Measurements from ENCODE around the gene COL11A2.
"Not testable (repeated sequence)": the region's sequence is repeated elsewhere in the genome, so short reads cannot be mapped to it uniquely, and the experiment has no call there.

Gene COL11A2

DNA sequence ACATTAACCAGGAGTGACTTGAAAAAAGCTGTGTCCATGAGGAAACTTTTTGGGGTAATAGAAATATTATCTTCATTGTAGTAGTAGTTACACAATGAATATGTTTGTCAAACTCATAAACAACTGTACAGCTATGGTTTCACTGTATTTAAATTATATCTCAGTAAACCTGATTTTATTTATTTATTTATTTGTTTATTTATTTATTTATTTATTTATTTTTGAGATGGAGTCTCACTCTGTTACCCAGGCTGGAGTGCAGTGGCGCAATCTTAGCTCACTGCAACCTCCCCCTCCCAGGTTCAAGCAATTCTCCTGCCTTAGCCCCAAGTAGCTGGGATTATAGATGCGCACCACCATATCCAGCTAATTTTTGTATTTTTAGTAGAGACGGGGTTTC is 41.7 kb downstream of the COL11A2 start:
- not testable (repeated sequence) for FAIRE-seq

DNA sequence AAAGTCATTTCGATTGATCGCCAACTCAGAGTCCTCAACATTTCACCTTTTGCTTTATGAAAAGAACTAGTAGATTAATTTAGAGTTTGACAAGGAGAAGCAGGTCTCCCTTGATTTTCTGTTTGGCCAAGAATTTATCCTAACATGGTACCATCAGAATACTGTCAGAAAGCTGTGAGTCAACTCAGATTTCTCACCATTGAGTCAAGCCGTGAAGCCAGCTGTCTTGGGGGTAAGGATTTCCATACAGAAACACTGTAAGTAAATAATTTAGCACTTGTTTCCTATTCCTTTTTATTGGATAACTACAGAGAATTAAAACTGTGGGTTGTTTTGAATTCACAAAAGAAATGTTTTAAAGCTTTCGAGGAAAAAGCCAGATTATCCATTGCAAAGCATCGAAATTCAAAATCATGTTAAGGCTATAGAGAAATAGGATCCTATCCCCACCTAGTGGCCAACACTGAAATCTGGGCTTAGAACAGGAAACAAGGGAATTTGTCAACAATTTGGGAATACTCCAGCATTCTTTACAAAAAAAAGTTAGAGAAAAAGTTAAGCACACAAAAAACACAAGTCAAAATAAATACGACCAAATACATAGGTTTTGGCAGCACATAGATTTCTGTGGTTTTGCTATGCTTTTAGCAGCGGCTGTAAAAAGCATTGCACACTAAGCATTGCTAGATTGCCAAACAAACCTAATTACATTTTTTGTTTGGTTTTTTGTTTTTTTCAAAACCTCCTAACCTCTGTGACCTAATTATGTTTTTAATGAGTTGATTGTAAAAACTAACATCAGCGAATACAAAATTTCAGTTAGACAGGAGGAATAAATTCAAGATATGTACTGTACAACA is 44.2 kb downstream of the COL11A2 start:
- FAIRE-seq = peak; percentile 94

DNA sequence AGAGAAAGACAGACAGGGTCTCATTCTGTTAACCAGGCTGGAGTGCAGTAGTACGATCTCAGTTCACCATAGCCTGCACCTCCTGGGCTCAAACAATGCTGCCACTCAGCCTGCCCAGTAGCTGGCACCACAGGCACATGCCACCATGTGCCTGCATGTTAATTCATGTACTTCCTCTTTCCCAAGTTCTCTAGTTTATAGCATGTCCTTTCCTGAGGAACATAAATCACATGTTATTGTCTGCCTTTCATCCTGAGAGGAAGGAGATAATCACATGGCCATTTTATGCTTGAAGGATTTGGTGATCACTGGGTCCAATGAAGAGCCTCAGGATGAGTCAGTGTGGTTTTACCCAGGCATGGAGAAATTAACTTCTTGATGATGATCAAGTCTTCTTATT is 47.9 kb downstream of the COL11A2 start:
- no peak for FAIRE-seq

DNA sequence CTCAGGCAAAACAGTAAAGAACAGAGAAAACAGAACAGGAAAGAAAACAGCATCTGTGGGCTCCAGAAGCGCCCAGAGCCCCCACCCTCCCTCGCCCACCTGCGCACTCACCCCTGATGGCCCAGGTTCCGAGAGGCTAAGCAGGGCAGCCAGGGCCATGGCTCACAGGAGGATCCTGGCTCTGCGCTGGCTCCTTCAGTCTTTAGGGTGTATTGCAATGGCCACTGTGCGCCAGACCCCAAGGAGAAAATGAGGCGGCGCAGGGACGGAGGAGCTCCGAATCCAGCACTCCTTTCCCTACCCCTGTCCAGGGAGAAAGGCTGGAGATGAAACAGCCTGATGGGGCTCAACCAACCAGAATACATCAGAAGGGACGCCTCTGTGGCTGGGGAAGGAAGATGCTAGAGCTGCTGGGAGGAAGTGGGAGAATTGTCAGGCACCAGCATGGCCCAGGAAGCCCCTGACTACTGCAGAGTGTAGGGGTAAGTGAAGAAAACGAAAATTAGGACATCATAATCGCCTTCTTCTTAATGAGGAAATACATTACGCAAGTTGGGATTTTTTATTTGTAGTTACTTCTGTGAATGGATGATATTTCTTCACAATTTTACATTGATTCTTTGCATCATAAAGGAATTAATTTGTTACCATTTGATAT is 49.0 kb downstream of the COL11A2 start:
- FAIRE-seq = no peak

DNA sequence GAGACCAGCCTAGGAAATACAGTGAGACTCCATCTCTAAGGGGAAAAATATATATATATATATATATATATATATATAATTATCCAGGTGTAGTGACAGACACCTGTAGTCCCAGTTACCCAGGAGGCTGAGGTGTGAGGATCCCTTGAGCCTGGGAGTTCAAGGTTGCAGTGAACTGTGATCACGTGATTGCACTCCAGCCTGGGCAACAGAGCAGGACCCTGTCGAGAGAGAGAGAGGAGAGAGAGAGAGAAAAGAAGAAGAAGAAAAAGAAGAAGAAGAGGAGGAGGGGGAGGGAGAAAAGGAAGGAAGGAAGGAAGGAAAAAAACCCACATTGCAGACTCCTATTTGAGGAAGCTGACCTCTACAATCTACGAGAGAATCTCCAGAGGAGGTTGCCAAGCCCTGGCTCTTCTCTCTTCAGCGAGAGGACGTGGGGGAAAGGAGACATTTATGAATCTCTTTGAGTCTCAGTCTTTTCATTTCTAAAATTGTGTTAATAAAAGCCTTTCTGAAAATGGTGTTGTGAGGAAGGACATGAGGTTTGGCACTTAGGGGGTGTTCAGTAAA is 49.7 kb downstream of the COL11A2 start:
- no peak for FAIRE-seq

DNA sequence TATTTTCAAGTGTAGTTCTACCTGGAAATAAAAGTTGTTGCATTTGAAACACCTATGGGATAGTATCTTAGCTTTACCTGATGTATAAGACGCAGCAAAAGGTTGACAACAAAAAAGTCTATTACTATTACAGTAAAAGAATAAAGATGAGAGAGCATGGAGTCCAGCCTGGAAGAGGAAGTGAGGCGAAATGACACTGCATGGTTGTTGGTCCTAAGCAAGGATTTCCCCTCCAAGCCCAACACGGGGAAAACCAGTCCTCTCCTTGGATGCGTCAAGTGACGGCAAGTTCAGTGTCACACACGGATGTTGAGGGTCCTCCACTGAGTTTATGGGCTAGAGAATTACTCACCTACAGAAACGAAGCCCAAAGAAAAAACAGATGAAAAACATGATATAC is 51.7 kb downstream of the COL11A2 start:
- no peak for FAIRE-seq

DNA sequence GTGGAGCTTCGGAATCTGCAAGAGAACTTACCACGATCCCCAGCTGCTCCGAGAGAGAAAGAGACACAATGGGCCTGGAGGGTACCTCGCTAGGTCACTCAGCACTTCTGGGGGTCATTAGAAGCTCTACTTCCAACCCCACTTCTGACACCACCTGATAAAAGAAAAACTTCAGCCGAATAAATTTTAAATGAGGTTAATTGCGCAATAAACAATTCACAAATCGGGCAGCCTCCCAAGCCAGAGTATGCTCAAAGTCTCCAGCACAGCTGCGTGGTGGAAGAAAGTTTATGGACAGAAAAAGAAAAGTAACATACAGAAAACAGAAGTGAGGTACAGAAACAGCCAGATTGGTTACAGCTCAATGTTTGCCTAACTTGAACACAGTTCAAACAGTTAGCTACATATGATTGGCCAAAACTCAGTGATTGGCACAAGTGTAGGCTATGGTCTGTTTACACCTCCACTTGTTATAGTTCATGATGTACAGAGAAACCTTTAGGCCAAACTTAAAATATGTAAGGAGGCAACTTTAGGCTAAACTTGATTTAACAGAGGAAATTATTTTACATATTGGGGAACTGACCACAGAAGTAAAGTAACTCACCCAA is 52.6 kb downstream of the COL11A2 start:
- no peak for FAIRE-seq

DNA sequence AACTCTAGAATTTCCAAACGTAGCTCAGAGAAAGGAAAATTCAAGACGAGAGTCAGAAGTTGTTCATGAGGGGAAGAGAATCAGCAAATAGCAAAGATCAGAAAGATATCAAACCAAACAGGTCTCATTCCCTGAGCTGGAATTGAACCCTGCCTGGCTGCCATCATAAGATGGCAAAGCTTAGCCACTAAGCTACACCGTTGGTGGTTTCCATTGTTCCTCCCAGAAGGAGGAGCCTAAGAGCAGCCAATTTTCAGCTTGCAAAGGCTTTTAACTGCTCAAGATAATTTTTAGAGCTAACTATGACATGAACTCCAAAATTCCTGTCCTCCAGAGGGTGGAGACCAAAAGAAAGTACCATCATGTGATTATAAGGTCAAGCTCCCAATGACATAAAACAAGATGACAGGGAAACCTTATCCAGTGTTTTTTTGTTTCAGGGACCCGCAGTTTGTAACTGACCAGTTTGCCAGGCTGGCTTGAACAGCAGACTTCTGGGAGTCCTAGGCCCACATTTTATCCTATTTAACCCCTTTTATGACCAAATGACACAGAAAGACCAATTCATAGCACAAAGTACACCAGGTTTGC is 55.9 kb downstream of the COL11A2 start:
- FAIRE-seq = no peak

DNA sequence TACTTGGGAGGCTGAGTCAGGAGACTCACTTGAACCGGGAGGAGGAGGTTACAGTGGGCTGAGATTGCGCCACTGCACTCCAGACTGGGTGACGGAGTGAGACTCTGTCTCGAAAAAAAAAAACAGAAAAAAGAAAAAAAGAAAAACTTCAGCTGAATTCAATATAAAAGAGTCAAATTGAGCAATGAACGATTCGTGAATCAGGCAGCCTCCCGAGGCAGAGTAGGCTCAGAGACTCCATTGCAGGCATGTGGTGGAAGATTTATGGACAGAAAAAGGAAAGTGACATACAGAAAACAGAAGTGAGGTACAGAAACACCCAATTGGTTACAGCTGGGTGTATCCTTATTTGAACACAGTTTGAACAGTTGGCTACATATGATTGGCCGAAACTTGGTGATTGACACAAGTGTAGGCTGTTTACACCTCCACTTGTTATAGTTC is 60.2 kb downstream of the COL11A2 start:
- no peak for FAIRE-seq

DNA sequence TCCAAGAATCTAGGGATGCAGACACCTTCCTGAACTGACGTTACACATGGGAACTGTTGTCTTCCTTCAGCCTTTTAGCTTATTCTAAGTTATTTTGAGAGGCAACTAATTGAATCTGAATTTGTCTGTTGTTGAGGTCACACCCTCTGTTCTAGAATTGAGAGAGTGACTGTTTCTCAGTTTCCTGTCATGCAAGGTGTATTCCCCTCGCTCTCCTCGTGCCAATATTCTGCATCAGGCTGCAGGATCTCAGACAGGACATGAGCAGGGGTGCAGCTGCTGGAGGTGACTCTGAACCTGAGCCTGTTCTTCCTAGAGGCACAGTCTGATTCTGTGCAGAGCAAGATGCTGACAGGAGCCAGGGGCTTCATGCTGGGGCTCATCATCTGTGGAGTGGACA is 63.9 kb downstream of the COL11A2 start:
- no peak for FAIRE-seq

DNA sequence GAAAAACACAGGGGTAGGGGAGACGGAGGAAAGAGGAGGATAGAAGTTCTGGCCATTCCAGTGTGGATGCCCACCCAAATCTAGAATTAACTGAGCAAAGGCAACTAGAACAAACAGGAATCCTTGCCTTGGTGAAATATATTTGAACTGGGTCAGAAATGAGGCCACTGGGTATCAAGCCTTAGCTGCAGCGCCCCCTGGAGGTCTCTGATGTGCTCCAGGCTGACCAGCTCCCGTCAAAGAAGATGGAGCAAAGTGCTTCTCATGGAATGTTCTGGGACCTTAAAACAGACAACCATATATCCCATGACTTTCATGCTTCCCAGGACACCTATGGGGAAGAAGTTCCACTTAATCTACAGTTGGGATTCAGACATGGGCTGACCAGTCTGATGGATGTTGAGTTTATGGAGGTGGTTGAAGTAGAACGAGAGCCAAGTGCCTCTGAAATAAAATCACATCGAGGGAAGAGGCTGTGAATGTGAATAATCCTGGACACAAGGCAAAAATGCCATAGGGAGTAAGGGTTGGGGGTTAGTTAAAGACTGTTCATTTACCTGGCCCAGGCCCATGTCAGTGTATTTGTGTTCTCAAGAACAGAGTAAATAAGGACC is 66.1 kb downstream of the COL11A2 start:
- no peak for FAIRE-seq

DNA sequence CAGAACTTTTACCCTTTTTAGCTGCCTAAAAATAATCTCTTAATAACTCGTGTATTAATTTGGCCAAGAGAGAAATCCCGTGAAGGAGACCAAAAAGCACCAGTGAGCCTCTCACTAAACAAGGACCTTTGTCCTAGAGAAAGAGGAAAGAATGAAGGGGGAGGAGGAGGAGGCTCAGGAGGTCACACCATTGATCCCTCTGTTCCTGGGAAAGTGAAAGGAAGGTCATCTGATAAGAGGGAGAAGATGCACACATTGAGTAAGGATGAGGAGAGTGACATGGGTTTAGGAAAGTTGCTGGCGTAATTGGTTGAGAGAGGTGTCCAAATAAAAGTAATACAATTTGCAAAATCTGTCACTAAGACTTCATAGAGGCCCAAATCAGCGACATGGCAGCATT is 67.3 kb downstream of the COL11A2 start:
- no peak for FAIRE-seq

DNA sequence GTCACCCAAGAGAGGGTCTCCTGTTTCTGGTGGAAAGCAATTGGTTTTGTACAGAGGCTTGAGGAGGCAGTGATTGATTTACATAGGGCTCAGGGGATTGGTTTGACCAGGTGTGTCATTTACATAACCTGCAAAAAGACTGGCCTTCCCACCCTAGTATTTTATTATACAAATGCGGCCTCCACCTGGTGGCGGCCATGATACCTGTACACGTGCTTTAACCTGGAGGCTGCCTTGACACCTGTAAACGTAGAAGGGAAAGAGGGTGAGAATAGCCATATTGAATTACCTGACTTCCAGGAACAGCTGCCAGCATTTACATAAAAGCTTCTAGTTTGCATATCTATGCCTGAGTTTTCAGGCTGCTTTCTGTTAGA is 67.8 kb downstream of the COL11A2 start:
- FAIRE-seq = no peak

DNA sequence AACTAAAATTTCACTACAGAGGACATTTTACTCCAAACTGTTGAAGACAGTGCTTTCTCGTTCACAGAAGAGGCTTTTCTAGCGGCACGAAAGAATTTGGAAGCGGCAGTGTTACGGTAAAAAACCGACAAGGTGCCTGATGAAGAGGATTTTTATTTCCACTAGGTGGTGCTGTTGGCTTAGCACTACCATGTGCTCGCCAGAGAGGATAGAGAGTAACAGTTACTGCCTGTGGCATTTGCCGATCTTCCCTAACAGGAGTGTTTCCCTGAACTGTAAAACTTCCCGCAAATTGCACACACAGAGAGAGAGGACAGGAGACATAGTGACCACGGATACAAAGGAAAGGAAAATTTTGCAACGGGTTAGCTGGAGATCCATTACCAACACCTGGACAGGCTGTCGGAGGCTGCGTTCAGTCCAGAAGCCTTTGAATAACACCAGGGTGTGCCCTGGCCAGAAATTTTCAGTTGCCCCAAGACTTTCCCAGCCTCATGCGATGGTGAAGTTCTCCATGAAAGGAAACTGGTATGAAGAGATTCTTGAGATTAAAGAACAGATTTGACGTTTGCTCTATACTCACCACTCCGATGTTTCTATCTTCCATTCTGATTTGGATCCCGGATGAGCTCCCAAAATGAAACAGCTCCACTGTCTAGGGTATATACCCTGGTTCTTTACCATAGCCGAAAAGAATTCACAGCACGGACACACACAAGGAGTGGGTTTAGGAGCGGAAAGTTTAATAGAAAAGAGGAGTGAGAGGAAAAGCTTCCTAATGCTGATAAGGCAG is 68.3 kb downstream of the COL11A2 start:
- no peak for FAIRE-seq

DNA sequence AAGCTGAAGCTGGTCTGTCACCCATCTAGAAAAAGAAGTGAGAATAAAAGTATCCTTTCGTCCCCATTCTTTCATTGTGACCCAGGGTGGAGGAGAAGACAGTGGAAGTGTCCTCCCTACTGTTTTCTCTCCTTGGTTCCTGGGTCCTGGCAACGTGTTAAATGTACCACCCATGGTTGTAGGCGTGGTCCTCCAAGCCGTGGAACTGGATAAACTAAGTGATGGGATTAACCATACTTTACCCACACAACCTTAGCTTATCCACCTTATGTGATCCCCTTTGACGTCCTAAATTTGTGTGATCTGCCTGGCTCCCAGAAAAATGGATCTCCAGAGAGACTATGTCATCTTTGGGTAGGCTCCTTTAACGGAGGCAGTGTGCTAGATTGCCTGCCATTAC is 69.1 kb downstream of the COL11A2 start:
- no peak for FAIRE-seq

DNA sequence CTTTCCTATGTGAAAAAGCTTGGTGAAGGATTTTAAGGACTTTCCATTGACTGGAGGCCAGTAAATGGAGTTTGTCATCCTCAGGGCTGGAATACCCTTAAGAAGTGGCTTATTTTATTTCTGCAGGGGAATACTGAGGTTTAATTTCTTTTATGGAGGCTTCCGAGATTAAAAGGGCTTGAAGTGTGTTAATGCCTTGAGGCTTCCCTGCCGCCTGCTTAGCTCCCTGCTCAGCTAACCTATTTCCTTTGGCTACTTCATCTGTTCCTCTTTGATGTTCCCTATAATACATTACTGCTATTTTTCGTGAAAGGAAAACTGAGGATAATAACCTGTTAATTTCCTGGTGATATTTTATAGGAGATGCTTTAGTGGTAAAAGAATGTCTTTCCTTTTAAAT is 72.3 kb downstream of the COL11A2 start:
- no peak for FAIRE-seq

DNA sequence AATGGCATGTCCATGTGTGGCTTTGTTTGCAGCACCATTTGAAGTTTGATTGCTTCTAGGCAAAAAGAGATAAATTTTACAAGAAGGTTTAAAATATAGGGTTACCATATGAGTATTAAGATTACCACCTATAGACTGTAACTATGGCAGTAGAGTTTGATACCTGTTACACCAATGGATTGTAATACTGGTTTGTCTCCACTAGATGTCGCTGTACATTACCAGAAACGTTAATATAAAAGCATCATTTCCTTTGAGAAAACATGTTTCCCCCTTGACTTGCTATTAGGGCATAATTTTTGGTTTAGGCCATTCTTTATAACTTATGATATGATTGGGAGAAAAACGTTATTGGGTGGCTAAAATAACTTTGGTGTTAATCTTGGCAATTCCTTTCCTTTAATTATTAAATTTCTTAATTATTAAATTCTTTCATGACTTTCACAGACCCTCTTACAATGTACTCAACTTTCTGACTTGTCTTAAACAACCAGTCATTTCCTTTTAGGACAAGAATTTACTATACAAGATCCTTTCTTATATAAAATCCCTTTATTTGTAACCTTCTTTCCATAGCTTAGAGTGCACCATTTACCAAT is 73.6 kb downstream of the COL11A2 start:
- FAIRE-seq = peak; percentile 64

DNA sequence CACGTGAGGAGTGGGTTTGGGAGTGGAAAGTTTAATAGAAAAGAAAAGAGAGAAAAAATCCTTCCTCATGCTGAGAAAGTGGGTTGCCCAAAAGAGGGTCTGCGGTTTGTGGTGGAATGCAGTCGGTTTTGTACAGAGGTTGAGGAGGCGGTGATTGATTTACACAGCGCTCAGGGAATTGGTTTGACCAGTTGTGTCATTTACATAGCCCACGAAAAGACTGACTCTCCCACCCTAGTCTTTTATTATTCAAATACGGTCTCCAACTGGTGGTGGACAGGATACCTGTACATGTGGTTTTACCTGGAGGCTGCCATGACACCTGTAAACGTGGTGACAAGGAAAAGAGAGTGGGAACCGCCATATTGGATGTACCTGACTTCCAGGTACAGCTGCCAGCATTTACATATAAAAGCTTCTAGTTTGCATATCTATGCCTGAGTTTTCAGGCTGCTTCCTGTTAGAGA is 74.4 kb downstream of the COL11A2 start:
- FAIRE-seq = no peak

DNA sequence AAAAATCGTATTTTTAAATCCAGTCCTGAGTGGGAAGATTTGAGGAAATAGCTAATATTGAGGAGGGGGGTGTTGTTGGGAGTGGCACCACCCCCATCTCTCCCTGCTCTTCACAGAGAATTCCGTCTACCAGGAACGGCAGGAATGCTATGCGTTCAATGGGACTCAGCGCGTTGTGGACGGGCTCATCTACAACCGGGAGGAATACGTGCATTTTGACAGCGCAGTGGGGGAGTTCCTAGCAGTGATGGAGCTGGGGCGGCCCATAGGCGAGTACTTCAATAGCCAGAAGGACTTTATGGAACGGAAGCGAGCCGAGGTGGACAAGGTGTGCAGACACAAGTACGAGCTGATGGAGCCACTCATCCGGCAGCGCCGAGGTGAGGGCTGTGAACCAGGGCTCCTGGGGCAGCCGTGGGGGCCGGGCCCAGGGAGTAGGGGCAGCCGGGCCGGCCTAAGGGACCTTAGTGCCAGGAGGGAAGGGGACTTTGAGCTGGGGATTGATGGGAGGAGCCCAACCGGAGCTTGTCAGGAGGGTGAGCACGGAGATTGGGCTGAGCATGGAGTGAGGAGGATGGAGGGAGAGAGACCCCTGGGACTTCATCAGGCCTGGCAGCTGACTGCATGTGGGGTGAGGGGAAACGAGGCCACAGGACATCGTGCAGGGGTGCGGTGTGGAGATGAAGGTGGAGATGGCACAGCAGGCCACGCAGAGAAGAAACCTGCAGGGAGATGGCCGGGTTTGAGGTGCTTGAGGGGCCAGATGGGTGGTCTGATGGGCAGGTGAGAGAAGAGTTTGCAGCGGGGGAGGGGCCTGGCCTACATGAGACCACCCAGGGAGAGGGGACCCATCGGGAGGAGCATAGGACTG is 75.2 kb downstream of the COL11A2 start:
- no peak for FAIRE-seq

DNA sequence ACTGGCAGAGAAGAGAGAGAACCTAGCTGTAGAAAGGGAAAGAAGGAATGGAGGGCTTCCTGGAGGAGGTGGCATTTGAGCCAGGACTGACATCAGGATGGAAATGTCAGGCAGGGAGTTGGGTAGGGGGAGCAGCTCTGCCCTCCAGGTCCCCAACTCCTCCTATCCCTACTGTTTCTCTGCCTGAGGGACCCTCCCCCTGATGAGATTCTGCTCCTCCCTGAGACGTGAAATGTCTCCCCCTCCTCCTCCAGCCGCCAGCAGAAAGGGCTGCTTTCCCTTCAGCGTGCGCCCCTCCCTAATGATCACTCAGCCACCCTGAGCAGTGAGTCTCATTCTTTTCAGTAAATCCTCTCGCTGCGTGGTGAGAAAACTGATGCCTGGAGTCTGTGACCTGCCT is 75.8 kb downstream of the COL11A2 start:
- FAIRE-seq = no peak

Data from endometrium (tissue), 2 donors.